Measurements from ENCODE around the gene FAM114A1. TPM values are rescaled to one million over a fixed set of nuclear protein-coding genes. Genes with fewer than 3 reads are reported as not detected.

The FAM114A1 gene
- total and polyA plus RNA-seq, 2 of the 8 experiments (the other 6 are each of a cell fraction or from before 2014, with no cell fraction given) = 9.5 to 12.0 TPM

- TF ChIP-seq HDAC6 (IDR thresholded peaks at IDR 0.05; ENCODE audit: low read depth, low read length) = no peak
- TF ChIP-seq, protein P1, sequence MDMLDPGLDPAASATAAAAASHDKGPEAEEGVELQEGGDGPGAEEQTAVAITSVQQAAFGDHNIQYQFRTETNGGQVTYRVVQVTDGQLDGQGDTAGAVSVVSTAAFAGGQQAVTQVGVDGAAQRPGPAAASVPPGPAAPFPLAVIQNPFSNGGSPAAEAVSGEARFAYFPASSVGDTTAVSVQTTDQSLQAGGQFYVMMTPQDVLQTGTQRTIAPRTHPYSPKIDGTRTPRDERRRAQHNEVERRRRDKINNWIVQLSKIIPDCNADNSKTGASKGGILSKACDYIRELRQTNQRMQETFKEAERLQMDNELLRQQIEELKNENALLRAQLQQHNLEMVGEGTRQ (IDR thresholded peaks at IDR 0.05; ENCODE audit: low read length) = no peak
- TF ChIP-seq BACH1 (IDR thresholded peaks at IDR 0.05; ENCODE audit: low read length) = no peak
- TF ChIP-seq BCL11A (IDR thresholded peaks at IDR 0.05; ENCODE audit: low read depth in 2 of 2, low read length in 2 of 2) = no peak
Measured at GRCh38 chr4:38950159-38950558, 82.6 kb downstream of the FAM114A1 start (continued).

Data from H1 (cell line).